Prostate gland (tissue), 2 donors: Measurements from ENCODE around the gene EVI2B.

Experiments used
- POLR2A ChIP-seq: fragments of 450-650 bp; IDR thresholded peaks from one replicate; pipeline ENCODE4 v1.6.1; 2016; ENCODE audit warnings: antibody characterized with exemption, mild to moderate bottlenecking
- POLR2AphosphoS5 ChIP-seq: sonication (generic); formaldehyde crosslinking; IDR thresholded peaks from one replicate; pipeline ENCODE4 v1.6.1; 2017; ENCODE audit warnings: antibody characterized with exemption
- TF ChIP-seq, protein P1 (sequence below), 4 experiments: fragments of 200-600 bp in 2 of 4; fragments of 450-650 bp in 2 of 4; sonication (generic) in 2 of 4; IDR thresholded peaks; 1 replicate in 3 of 4; 2 replicates in 1 of 4; pipeline ENCODE4 v1.5.1; 2016 to 2019; ENCODE audit warnings: antibody characterized with exemption in 4 of 4, mild to moderate bottlenecking in 2 of 4, moderate library complexity in 2 of 4

DNA sequence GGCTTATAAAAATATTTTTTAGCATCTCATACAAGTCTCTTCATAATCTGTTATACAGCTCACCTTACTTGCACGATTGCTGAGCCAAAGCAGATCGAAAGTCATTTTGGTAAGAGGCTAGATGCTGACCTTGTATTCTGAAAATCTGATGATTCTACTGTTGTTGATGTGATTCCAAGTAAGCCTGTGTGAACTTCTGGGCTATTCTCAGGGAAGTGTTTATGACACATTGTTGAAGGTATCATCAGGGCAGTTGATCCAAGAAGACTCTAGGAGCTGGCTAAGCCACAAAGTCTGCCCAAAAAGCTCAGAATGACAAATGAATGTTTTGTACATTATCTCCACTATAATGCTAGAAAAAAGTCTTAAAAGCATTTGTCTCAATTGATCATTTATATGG lies 32.8 kb downstream of the EVI2B start:
- TF ChIP-seq, protein P1, sequence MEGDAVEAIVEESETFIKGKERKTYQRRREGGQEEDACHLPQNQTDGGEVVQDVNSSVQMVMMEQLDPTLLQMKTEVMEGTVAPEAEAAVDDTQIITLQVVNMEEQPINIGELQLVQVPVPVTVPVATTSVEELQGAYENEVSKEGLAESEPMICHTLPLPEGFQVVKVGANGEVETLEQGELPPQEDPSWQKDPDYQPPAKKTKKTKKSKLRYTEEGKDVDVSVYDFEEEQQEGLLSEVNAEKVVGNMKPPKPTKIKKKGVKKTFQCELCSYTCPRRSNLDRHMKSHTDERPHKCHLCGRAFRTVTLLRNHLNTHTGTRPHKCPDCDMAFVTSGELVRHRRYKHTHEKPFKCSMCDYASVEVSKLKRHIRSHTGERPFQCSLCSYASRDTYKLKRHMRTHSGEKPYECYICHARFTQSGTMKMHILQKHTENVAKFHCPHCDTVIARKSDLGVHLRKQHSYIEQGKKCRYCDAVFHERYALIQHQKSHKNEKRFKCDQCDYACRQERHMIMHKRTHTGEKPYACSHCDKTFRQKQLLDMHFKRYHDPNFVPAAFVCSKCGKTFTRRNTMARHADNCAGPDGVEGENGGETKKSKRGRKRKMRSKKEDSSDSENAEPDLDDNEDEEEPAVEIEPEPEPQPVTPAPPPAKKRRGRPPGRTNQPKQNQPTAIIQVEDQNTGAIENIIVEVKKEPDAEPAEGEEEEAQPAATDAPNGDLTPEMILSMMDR (IDR thresholded peaks at IDR 0.05) = no peak
- TF ChIP-seq POLR2A (no peak), POLR2AphosphoS5 (no peak)
